Parathyroid adenoma (tissue), 2 donors: ENCODE results near the gene CLASRP.

Source experiments
- H2AFZ ChIP-seq: fragments of 300-600 bp; sonication (generic); one replicate; pipeline ENCODE4 v1.7.0; 2017; ENCODE audit warnings: antibody characterized with exemption, mild to moderate bottlenecking
- H3K27ac ChIP-seq: fragments of 300-600 bp; sonication (generic); one replicate; pipeline ENCODE4 v1.7.0; 2017
- H3K27me3 ChIP-seq: fragments of 300-600 bp; sonication (generic); one replicate; pipeline ENCODE4 v1.7.0; 2017; ENCODE audit warnings: low read length; ENCODE audit not compliant: control insufficient read depth, insufficient read depth
- H3K36me3 ChIP-seq: fragments of 300-600 bp; sonication (generic); one replicate; pipeline ENCODE4 v1.7.0; 2017; ENCODE audit warnings: low read length; ENCODE audit not compliant: control insufficient read depth, insufficient read depth
- H3K4me1 ChIP-seq: fragments of 300-600 bp; sonication (generic); one replicate; pipeline ENCODE4 v1.7.0; 2017; ENCODE audit warnings: control low read depth
- H3K4me2 ChIP-seq: fragments of 300-600 bp; sonication (generic); one replicate; pipeline ENCODE4 v1.7.0; 2017; ENCODE audit warnings: low read length
- H3K4me3 ChIP-seq: fragments of 300-600 bp; sonication (generic); one replicate; pipeline ENCODE4 v1.7.0; 2017; ENCODE audit warnings: low read depth, low read length
- H3K79me2 ChIP-seq: fragments of 300-600 bp; sonication (generic); one replicate; pipeline ENCODE4 v1.7.0; 2017; ENCODE audit warnings: control low read depth
- H3K9ac ChIP-seq: fragments of 300-600 bp; sonication (generic); one replicate; pipeline ENCODE4 v1.7.0; 2017; ENCODE audit warnings: mild to moderate bottlenecking
- H3K9me3 ChIP-seq: fragments of 300-600 bp; sonication (generic); one replicate; pipeline ENCODE4 v1.7.0; 2017; ENCODE audit warnings: low read length; ENCODE audit not compliant: control insufficient read depth
- TF ChIP-seq, protein P1 (sequence below): fragments of 300-600 bp; sonication (generic); IDR thresholded peaks from one replicate; pipeline ENCODE4 v1.7.0; 2017; ENCODE audit warnings: antibody characterized with exemption, mild to moderate bottlenecking
- donor health status: primary hyperparathyroidism.

CLASRP gene

GRCh38 chr19:45019187-45019586, 19.7 kb upstream of the CLASRP start:
- TF ChIP-seq, protein P1, sequence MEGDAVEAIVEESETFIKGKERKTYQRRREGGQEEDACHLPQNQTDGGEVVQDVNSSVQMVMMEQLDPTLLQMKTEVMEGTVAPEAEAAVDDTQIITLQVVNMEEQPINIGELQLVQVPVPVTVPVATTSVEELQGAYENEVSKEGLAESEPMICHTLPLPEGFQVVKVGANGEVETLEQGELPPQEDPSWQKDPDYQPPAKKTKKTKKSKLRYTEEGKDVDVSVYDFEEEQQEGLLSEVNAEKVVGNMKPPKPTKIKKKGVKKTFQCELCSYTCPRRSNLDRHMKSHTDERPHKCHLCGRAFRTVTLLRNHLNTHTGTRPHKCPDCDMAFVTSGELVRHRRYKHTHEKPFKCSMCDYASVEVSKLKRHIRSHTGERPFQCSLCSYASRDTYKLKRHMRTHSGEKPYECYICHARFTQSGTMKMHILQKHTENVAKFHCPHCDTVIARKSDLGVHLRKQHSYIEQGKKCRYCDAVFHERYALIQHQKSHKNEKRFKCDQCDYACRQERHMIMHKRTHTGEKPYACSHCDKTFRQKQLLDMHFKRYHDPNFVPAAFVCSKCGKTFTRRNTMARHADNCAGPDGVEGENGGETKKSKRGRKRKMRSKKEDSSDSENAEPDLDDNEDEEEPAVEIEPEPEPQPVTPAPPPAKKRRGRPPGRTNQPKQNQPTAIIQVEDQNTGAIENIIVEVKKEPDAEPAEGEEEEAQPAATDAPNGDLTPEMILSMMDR, result no peak
- no peak overlapping the region for H3K4me2 ChIP-seq
- no peaks in the 10 kb centered on the region for H3K4me1 ChIP-seq
- H2AFZ ChIP-seq, result no peak overlapping the region
- no peak overlapping the region for H3K27ac ChIP-seq
- no peaks in the 10 kb centered on the region for H3K9me3 ChIP-seq
- no peaks in the 10 kb centered on the region for H3K27me3 ChIP-seq
- no peaks in the 10 kb centered on the region for H3K79me2 ChIP-seq
- no peak overlapping the region for H3K4me3 ChIP-seq
- H3K36me3 ChIP-seq, result no peaks in the 10 kb centered on the region
- no peak overlapping the region for H3K9ac ChIP-seq

- TF ChIP-seq, protein P1, result no peak
- no peak overlapping the region for H3K27ac ChIP-seq
Measured at GRCh38 chr19:45020071-45020470, 18.8 kb upstream of the CLASRP start.

GRCh38 chr19:45021971-45022370, 16.9 kb upstream of the CLASRP start:
- H3K4me3 ChIP-seq, result no peak overlapping the region
- no peaks in the 10 kb centered on the region for H3K79me2 ChIP-seq
- H3K4me1 ChIP-seq, result no peaks in the 10 kb centered on the region
- no peak overlapping the region for H3K4me2 ChIP-seq
- H3K27me3 ChIP-seq, result no peaks in the 10 kb centered on the region
- H3K27ac ChIP-seq, result no peak overlapping the region
- no peaks in the 10 kb centered on the region for H3K36me3 ChIP-seq
- no peak overlapping the region for H3K9ac ChIP-seq
- TF ChIP-seq, protein P1, result no peak
- no peak overlapping the region for H2AFZ ChIP-seq
- no peaks in the 10 kb centered on the region for H3K9me3 ChIP-seq

More at GRCh38 chr19:45020071-45020470, 18.8 kb upstream of the CLASRP start:
- H3K36me3 ChIP-seq, result no peaks in the 10 kb centered on the region
- H3K4me1 ChIP-seq, result no peaks in the 10 kb centered on the region
- H3K27me3 ChIP-seq, result no peaks in the 10 kb centered on the region
- no peaks in the 10 kb centered on the region for H3K9me3 ChIP-seq
- no peak overlapping the region for H2AFZ ChIP-seq
- H3K4me2 ChIP-seq, result no peak overlapping the region
- no peak overlapping the region for H3K4me3 ChIP-seq
- H3K9ac ChIP-seq, result no peak overlapping the region
- no peaks in the 10 kb centered on the region for H3K79me2 ChIP-seq

- Histone ChIP-seq H2AFZ (no peak overlapping the region), H3K4me1 (no peaks in the 10 kb centered on the region), H3K9ac (no peak overlapping the region), H3K79me2 (no peaks in the 10 kb centered on the region), H3K27me3 (no peaks in the 10 kb centered on the region), H3K4me2 (no peak overlapping the region), H3K9me3 (no peaks in the 10 kb centered on the region), H3K36me3 (no peaks in the 10 kb centered on the region), H3K27ac (no peak overlapping the region), H3K4me3 (no peak overlapping the region)
- TF ChIP-seq, protein P1, result no peak
Measured at GRCh38 chr19:45023048-45023447, 15.8 kb upstream of the CLASRP start.

DNA sequence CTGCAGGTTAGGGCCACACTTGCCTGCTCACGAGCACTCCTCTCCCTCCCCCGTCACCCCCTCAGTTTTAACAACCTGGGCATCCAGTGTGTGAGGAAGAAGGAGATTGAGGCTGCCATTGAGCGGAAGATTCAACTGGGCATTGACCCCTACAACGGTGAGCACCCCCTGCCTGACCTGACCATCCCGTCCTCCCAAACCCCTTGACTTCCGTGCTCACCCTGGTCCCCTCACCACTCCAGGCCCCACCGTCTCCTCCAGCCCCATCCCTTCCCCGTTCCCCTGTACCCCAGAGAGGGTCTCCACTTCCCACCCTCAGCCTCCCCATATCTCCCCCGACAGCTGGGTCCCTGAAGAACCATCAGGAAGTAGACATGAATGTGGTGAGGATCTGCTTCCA, 13.6 kb upstream of the CLASRP start:
- Histone ChIP-seq H3K36me3 (no peaks in the 10 kb centered on the region), H3K4me3 (no peak overlapping the region), H3K9ac (no peak overlapping the region), H3K9me3 (no peaks in the 10 kb centered on the region), H3K4me2 (no peak overlapping the region), H3K27me3 (no peaks in the 10 kb centered on the region), H3K4me1 (no peaks in the 10 kb centered on the region), H3K27ac (no peak overlapping the region), H2AFZ (no peak overlapping the region), H3K79me2 (no peaks in the 10 kb centered on the region)
- TF ChIP-seq, protein P1, result no peak
